ENCODE data around the gene VEGFB. TPM values are rescaled to one million over a fixed set of nuclear protein-coding genes. Genes with fewer than 3 reads are reported as not detected.

The VEGFB gene
- total RNA-seq, 4 donors from 2014 or later: 21.7 to 66.8 (median 42.5) TPM

- H3K9me3 ChIP-seq: no peaks in the 10 kb centered on the region
- peak in 1 of 2 donors; percentile 35 for TF ChIP-seq POLR2A (IDR thresholded peaks at IDR 0.05)
- peak in 2 of 6 experiments; percentile 18 to 26 for TF ChIP-seq CTCF (IDR thresholded peaks at IDR 0.05)
- H3K4me1 ChIP-seq: peaks cover 7 to 71% (median 12%) of the 10 kb centered on the region in 4 donors
- DNase-seq: peak in 2 of 3 donors; percentile 73 to 81
- H3K27me3 ChIP-seq: no peaks in the 10 kb centered on the region
- peak overlapping the region; percentile 90 to 98 (median 94) for H3K27ac ChIP-seq
- peaks cover 0 to 40% (median 0%) of the 10 kb centered on the region in 3 donors for H3K36me3 ChIP-seq
- H3K4me3 ChIP-seq: peak overlapping the region; percentile 62 to 87 (median 78)
Measured at GRCh38 chr11:64268025-64268892, 33.9 kb downstream of the VEGFB start.

GRCh38 chr11:64268893-64269539, 34.6 kb downstream of the VEGFB start:
- Histone ChIP-seq H3K9me3 (no peaks in the 10 kb centered on the region), H3K4me3 (peak overlapping the region; percentile 62 to 87 (median 78)), H3K27ac (peak overlapping the region; percentile 90 to 98 (median 94)), H3K36me3 (peaks cover 0 to 33% (median 0%) of the 10 kb centered on the region in 3 donors), H3K4me1 (peaks cover 7 to 64% (median 12%) of the 10 kb centered on the region in 4 donors), H3K27me3 (no peaks in the 10 kb centered on the region)
- DNase-seq: peak in 2 of 3 donors; percentile 58 to 80
- no peak for TF ChIP-seq CTCF (IDR thresholded peaks at IDR 0.05)
- no peak for TF ChIP-seq POLR2A (IDR thresholded peaks at IDR 0.05)

GRCh38 chr11:64269540-64270220, 35.3 kb downstream of the VEGFB start:
- DNase-seq: peak; percentile 94 to 98 (median 98)
- Histone ChIP-seq H3K4me1 (peaks cover 7 to 58% (median 12%) of the 10 kb centered on the region in 4 donors), H3K27me3 (no peaks in the 10 kb centered on the region), H3K27ac (peak overlapping the region; percentile 90 to 98 (median 94)), H3K36me3 (peaks cover 0 to 26% (median 0%) of the 10 kb centered on the region in 3 donors), H3K9me3 (no peaks in the 10 kb centered on the region), H3K4me3 (peak overlapping the region; percentile 62 to 87 (median 78))
- TF ChIP-seq CTCF (IDR thresholded peaks at IDR 0.05): peak in 3 of 6 experiments; percentile 25 to 26 (median 25)
- TF ChIP-seq POLR2A (IDR thresholded peaks at IDR 0.05): no peak

GRCh38 chr11:64275031-64275800, 40.8 kb downstream of the VEGFB start:
- DNase-seq: no peak
- TF ChIP-seq POLR2A (IDR thresholded peaks at IDR 0.05) (no peak), CTCF (IDR thresholded peaks at IDR 0.05) (no peak)
- no peaks in the 10 kb centered on the region for H3K9me3 ChIP-seq
- H3K27ac ChIP-seq: no peak overlapping the region
- H3K36me3 ChIP-seq: peaks cover 0 to 5% (median 0%) of the 10 kb centered on the region in 3 donors
- no peaks in the 10 kb centered on the region for H3K27me3 ChIP-seq
- H3K4me3 ChIP-seq: no peak overlapping the region
- peaks cover 0 to 15% (median 0%) of the 10 kb centered on the region in 4 donors for H3K4me1 ChIP-seq

All from Peyer's patch (tissue), 4 donors.